Embryonic facial prominence (tissue), 1 donor: Measurements from ENCODE around the gene THADA.
"Not testable (repeated sequence)": the region's sequence is repeated elsewhere in the genome, so short reads cannot be mapped to it uniquely, and the experiment has no call there.

Experiments
- DNase-seq: peaks from one replicate; pipeline ENCODE4 v3.0.0-alpha.2; 2016; ENCODE audit errors: extremely low spot score

The THADA gene

DNA sequence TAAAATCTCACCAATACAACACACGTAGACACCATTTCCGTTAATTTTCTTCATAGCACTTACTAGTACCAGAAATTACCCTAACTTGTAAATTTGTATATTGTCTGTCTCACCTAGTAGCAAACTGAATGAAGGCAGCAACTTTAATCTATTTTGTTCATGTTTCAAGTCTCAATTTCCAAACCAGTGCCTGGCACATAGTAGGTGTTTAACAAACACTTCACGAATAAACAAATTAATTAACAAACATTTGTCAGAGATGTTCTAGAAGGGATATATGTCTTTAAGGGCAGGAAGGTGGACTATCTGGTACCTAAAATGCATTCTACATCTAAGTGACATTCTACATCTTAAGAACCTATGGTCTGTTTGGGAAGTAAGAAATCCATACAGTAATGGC, 963 bp downstream of the THADA start:
- no peak for DNase-seq

DNA sequence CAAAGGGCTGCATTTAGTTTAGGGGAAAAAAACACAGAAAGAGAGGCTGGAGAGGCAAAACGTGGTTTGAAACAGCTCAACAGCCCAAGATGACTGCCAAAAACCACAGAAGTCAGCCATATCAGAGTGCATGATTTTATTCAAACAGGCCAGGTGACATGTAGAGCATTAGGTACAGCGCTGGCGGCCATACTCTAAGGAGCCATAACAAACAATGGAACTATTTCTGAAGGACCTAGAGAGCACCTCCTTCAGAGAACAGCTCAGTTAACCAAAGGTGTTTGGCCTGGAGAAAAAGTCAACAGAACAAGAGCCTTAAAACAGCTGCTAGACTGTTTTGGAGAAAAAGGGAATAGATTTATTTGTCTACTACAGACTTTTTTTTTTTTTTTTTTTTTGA, 2.6 kb downstream of the THADA start:
- DNase-seq, result no peak

DNA sequence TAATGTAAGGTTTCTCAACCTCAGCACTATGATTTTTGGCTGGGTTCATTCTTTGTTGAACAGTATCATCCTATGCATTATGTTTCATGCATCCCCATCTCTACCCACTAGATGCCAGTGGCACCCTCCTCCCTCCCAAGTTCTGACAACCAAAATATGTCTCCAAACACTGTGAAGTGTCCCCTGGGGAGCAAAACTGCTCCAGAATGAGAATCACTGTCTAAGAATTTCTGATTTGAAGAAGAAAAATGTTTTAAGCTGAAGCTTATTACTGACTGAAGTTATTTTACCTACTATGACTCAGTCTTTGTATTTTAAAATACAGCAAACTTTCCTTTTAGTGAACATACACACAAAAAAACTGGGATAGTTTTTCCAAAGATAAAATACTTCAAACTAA, 3.4 kb downstream of the THADA start:
- DNase-seq, result no peak

DNA sequence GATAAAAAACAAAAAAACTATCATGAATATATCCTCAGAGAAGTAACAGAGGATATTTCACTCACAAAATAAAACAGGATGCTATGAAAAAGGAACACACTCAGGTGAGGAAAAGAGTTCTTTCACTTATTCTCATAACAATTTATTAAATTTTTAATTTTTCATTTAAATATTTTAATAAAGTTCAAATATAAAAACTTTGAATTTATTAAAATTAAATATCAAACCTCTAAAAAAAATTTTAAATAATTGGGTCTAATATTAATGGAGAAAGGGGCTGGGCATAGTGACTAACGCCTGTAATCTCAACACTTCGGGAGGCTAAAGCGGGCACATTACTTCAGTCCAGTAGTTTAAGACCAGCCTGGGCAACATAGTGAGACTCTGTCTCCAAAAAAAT, 10.1 kb downstream of the THADA start:
- DNase-seq, result no peak

DNA sequence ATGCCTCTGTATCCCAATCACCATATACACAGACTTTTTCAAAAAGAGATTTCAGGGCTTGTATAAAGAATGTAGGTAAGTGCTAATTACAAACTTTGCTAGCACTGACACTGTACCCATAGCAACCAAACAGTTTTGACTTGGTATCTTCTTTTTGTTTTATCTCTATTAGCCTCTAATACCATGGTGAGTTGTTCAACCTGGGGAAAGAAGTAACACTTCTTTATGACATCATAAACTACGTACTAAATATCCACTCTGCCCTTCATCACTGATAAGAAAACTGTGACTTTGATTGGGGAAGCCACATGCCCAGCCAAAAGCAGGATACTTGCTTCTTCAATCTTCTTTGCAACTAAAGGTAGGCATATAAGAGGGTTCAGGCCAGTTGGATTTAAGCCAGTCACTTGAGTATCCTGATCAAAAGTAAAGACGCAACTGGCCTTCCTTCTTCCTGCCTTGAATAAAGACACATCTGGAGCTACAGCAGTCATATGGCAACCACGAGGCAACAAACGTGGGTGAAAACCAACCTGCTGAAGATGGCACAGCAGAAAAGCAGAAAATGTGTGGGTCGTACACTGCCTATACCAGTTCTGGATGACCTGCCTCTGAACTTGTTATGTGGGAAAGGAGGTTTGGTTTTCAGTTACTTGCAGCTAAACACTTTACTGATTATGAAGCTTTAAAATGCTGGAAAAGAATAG, 16.4 kb downstream of the THADA start:
- no peak for DNase-seq

DNA sequence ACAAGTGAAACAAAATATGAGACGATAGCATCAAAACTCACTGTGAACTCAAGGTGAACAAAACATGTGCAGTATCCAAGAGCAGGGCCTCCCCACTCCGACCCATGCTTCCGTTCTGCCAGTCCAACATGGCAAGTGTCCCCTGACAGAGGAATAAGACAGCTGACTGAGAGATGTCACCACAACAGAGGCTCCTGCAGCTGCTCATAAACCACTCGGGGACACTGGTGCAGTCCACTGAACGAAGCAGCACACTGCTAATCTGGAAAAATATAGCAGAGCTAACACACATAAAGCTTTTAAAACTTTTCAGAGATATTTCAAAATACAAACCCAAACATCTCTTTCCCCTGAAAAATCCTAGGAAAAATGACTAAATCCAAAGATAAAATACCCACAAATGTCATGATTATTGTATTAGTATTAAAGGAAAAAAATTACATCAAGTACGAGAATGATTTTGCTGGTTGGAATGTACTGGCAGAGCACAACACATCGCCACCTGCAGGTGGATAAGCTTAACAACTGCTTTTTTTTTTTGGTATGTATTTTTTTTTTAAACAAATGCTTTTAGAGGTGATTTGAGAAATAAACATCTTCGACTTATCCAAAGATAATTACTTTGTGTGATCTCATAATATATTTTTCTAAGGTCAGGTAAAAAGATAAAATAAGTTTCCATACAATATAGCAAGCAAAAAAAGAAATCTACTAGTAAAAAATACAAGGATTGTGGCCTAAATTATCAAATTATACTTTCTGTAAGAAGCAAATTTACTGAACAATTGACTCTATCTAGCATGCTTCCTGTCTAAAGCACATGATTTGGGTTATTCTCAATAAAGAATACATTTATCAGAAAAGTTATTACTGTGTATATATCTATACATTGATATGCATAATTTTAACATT, 18.6 kb downstream of the THADA start:
- peak; percentile 47 for DNase-seq

DNA sequence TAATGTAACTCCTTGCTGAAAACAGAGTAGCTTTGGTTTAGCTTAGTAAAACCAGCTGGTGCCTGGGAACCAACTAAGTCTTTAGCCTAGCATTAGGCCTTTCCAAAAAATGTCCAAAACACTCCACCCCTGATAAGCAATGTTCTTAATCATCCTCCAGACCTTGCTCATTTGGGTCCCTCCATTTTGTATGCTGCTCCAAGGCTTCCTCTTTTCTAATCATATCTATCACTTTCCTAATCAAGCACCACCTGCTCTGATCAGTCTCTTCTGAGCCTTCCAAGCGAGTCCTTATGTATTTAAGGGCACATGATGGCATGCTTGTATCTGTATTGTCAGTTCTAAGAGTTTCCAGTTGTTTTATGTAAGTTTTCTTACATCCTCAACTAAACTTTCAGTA, 23.6 kb downstream of the THADA start:
- DNase-seq, result no peak

DNA sequence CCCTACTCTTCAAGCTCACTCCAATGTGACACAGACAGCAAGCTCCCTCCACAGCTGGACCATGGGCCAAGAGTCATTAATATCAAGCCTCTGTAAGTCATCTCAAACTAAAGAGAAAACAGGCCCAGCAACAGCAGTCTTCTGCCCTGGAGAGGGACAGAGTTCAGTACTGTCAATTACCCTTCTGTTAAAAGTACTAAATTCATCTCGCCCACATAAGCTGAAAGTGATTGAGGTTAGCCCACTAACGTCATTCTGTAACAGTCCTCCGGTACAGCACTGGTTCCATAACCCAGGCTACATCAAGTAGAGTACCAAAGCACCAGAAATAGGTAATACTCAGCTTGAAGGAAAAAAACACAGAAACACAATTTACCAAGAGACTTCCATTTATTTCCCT, 25.9 kb downstream of the THADA start:
- DNase-seq, result no peak

DNA sequence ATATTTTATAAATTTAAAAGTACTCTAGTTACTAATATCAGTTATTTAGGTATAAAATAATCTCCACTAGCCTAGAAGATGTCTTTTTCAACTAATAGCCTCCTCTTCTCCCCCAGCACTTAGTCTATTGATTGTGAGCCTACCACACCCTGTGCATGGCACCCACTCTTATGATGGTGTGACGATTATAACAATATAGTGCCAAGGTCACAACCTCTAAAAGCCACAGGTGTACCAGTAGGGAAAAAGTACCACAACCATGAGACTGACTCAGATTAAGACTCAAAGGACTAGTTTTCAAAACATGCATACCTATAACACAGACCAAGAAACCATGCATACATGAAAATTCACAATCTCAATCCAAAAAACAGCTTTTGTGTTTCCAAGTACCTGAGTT, 27.6 kb downstream of the THADA start:
- DNase-seq, result no peak

DNA sequence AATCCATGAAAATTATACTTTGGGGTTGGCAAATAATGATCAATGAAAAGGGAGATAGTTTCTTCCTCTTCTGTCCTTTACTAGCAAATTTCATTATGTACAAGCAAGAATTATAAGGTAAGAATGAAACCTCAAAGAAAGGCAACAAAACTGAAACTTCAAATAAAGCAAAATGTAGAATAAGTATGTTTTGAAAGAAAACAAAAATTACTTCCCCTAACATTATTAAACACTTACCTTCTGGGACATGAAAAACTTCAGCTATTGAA, 29.4 kb downstream of the THADA start:
- DNase-seq, result no peak

DNA sequence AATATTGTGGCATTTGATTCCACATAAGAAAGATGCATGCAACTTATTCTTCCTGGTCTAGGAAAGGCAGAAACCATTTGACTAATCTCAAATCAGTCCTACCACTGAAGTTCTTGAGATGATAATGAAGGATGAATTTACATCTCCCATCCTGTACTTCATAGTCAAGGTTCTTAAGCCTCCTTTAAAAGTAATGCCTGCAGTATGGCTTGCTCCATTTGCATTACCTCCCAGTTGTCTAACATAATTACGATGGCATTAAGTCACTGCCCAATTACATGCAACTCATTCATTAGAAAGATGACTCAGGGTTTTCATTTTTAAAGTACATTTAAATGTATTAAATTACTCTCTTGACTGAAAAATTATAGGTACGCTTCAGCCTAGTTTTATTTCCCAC, 32.2 kb downstream of the THADA start:
- DNase-seq, result no peak

DNA sequence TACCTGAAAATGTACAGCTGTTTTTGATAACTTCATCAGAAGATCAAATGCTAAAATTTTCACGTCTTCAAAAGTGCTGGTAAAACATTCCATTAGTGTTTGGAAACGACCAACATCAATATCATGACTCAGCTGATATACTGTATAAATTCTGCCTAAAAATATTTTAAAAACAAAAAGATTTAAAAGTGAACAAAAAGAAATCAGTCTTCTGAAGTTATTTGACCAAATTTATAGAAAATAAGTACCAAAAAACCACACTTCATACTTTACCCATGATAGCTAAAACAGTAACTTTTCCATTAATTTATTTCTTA, 35.6 kb downstream of the THADA start:
- DNase-seq, result no peak

DNA sequence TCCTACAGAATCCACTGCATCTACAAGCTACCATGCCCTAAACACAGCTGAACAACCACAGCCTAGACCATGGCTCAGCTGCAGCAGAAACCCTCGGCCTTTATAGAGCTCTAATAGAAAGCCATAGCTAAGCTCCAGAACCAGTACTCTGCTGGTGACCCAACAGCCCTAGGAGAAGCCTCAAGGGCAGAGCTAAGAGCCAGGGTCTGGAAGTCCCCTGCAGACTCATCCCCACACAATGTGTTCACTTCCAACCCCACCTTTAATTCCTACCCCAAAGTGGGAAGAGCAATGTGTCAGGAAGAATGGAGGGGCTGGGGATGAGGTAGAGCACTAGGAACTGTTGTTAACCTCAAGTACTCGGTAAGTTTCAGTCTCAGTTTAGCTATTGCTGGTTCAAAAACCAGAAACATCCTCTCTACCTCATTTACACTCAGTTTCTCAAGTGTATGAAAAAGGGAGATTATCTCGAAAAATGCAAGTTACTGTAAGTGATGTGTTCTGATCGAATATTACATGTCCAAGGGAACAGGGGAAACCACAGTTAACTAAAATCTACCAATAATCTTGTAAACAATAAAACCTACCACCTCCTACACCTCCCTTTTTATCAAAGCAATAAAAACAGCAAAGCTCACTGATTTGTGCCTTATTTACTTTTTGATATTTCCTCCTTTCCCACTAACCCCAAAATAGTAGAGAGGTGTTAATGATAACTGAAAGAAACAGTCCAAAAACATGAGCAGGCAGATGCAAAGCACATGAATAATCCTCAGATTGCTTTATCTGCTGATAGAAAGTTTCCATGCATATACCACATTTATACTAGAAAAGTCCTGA, 36.2 kb downstream of the THADA start:
- DNase-seq, result no peak

DNA sequence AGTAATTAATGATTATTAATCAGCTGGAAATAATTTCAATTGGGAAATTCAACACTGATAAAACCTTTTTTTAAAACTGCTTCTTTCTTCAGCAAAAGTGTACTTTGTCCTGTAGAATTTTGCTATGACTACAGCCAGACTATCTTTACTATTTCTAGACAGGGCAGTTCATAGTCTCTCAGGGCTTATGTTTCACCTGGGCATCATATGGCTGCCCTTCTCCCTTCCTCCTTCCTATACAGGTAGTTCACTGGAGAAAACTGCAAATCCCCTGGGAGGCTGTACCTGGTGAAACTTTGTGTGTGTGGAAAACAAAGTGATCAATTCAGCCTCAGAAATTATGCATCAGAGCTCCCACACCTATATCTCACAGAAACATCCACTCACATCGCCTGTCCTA, 38.6 kb downstream of the THADA start:
- no peak for DNase-seq

DNA sequence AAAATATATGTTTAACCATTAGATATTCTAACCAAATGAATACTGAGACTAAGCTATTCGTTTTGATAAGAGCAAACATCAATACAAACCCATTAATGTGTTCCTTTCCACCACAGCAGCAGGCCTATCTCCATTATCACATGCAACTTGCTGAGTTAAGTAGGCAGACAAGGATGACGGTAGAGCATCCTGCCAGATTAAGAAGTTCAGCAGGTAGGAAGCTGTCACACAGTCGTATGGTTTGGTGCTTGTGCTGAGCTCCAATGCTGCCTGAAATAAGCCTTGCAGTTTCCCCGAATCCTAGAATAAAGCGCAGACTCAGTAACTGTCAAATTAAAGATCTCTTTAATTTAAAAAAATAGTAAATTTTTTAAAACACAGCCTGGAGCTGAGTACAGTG, 39.6 kb downstream of the THADA start:
- no peak for DNase-seq

DNA sequence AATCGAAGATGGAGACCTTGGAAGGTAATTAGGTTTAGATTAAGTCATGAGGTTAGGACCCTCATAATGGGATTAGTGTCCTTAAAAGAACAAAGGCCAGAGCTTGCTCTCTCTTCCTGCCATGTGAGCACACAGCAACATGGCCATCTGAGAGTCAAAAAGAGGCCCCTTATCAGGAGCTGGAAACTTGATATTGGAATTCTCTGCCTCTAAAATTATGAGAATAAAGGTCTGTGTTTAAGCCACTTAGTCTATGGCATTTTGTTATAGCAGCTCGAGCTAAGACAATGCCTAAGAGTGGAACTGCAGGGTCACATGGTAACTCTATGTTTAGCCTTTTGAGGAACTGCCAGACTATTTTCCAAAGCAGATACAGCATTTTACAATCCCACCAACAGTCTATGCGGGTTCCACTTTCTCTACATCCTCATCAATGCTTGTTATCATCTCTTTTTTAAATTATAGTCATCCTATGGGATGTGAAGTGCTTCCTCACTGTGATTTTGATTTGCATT, 42.4 kb downstream of the THADA start:
- DNase-seq, result no peak

DNA sequence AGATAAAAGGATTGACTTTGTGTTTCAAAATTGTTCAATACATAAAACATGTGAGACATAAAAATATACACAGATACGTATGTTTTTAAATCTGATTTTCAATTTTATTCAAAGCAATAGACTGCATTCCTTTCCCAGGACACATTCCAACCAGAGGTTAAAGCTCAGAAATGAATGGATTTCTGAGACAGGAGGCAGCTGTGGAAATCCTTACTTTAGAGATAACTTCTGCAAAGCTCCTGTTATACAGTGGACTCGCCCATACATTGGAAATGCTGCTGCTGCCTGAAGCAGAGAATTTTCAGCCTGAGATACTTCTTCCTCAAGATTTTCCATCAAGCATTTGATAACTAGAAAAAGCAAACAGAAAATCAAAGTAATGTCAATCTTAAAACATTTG, 43.8 kb downstream of the THADA start:
- DNase-seq, result no peak

DNA sequence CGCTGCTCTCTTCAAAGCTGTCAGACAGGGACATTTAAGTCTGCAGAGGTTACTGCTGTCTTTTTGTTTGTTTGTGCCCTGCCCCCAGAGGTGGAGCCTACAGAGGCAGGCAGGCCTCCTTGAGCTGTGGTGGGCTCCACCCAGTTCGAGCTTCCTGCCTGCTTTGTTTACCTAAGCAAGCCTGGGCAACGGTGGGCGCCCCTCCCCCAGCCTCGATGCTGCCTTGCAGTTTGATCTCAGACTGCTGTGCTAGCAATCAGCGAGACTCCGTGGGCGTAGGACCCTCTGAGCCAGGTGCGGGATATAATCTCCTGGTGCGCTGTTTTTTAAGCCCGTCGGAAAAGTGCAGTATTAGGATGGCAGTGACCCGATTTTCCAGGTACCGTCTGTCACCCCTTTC, 47.5 kb downstream of the THADA start:
- not testable (repeated sequence) for DNase-seq

DNA sequence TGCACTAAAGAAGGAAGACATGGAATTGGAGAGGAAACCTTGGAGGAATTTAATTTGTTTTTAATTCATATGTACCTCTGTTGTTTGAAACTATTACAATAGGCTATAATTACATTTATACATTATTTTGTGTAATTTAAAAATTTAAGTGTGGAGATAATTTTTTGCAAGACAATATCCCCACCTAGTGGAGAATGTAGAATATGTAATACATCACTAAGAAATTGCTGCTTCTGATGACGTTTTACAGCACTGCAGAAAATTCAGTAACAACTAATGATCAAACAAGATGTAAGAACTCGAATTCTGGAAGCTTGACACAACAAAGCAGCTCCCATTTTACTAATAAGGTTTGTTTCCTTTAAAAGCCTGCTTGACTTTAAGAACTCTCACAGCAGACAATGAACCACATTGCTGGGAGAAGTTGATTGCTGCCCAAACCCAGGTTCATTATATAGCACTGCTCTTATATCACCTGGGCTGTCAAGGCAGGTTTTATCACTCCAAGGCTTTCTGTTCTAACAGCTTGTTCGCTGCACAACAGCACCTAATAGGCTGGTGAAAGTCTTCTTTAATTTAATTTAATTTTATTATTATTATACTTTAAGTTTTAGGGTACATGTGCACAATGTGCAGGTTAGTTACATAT, 53.4 kb downstream of the THADA start:
- peak; percentile 56 for DNase-seq

DNA sequence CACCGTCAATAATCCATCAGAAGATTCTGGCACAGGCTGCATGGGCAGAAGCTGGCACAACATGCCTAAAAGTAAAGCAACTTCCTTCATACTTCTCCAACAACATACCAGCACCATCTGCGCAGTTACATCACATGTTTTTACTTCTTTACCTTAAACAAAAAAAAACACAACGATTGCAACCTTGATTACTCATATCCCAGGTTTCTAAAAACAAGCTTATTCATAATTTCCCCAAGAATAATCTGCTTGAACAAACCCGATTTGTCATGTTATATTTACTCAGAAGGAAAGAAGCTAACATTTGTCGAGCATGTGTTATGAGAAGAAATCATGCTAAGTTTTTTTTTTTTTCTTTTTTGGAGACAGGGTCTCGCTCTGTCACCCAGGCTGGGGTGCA, 54.7 kb downstream of the THADA start:
- no peak for DNase-seq

DNA sequence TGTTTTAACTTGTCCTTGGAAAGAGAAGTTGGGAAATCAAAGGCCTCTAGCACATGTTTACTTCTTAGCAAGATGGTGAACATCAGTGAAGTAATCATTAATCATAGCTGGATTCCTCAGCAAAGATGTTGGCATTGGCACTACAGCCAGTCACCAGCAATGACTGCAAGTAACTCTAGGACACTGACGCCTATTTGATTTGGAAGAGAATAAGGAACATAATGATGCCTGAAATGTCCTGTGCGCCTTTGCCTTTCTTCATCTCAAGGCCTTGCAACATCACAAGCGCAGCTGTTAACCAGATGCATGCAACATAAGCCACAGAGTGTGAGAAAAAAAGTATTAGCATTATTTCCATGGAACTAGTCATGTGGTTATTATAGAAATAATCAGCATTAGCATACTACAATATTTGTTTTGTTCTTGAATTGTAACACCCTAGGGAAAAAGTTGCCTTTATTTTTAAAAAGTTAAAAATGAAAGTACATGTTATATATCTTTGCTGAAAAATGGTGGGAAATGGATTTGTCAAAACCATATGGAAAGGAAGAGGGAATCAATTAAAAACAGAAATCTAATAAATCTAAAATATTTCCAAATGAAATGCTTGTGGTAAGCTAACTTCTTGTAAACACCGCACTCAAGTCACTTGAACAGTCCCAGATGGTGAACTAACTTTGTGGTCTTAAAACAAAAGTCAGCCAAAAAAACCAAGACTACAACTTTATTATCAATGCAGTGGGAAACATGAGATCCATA, 55.6 kb downstream of the THADA start:
- peak; percentile 74 for DNase-seq
